Endothelial cell (in vitro differentiated cells): ENCODE data around the gene CLASP2. TPM values are rescaled to one million over a fixed set of nuclear protein-coding genes. Genes with fewer than 3 reads are reported as not detected.

ENCODE experiments used
- DNase-seq: peaks from one replicate; pipeline ENCODE4 v3.0.0; 2021; ENCODE audit warnings: low spot score
- H3K27ac Mint-ChIP-seq: one replicate; pipeline ENCODE4 v1.8.0; 2021; ENCODE audit warnings: mixed read lengths, inconsistent platforms; ENCODE audit not compliant: unreplicated experiment
- H3K27me3 Mint-ChIP-seq: one replicate; pipeline ENCODE4 v1.8.0; 2021; ENCODE audit warnings: mild to moderate bottlenecking, moderate library complexity, mixed read lengths, inconsistent platforms; ENCODE audit not compliant: unreplicated experiment
- H3K36me3 Mint-ChIP-seq: one replicate; pipeline ENCODE4 v1.8.0; 2021; ENCODE audit warnings: mild to moderate bottlenecking, low read depth, mixed read lengths, inconsistent platforms; ENCODE audit not compliant: unreplicated experiment
- H3K4me1 Mint-ChIP-seq: one replicate; pipeline ENCODE4 v1.8.0; 2021; ENCODE audit warnings: mild to moderate bottlenecking, mixed read lengths, inconsistent platforms; ENCODE audit not compliant: unreplicated experiment
- H3K4me3 Mint-ChIP-seq: one replicate; pipeline ENCODE4 v1.8.0; 2021; ENCODE audit warnings: mild to moderate bottlenecking, mixed read lengths, inconsistent platforms; ENCODE audit not compliant: unreplicated experiment
- H3K9me3 Mint-ChIP-seq: one replicate; pipeline ENCODE4 v1.8.0; 2021; ENCODE audit warnings: mixed read lengths, inconsistent platforms; ENCODE audit not compliant: unreplicated experiment
- total RNA-seq: library from RNA; stranded (reverse); fragmentation: NEBNext Ultra II Directional; extraction: Animal tissue kit (Norgen Biotek cat#: 25700); gene quantifications from one replicate; pipeline ENCODE4 v1.2.1, GENCODE V29; 2021; ENCODE audit not compliant: unreplicated experiment
- TF ChIP-seq, protein P1 (sequence below): fragments of 200-600 bp; sonication (generic); IDR thresholded peaks from one replicate; pipeline ENCODE4 v1.5.0; 2021; ENCODE audit warnings: antibody characterized with exemption; ENCODE audit not compliant: unreplicated experiment

The CLASP2 gene
- total RNA-seq, 1 donor from 2014 or later: 42.0 TPM

DNA sequence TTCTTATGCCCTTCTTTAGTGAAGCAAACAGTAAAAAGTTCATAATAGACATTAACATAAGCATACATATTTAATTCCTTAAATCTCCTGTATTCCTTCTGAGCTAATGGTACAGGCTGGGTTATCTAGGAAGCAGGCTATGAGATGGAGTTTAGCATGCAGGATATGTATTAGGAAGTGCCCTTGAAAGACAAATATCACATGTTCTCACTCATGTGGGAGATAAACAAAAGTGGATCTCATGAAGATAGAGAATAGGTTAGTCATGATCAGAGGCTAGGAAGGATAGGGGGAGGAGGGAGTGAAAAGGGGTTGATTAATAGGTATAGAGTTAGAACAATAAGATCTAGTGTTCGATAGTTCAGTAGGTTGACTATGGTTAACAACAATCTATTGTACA, 105.4 kb downstream of the CLASP2 start:
- Mint-ChIP-seq H3K27me3 (no peaks in the 10 kb centered on the region), H3K27ac (no peak overlapping the region), H3K9me3 (no peaks in the 10 kb centered on the region), H3K4me3 (no peak overlapping the region), H3K36me3 (no peaks in the 10 kb centered on the region), H3K4me1 (peaks cover 14% of the 10 kb centered on the region)
- no peak for DNase-seq
- TF ChIP-seq, protein P1, sequence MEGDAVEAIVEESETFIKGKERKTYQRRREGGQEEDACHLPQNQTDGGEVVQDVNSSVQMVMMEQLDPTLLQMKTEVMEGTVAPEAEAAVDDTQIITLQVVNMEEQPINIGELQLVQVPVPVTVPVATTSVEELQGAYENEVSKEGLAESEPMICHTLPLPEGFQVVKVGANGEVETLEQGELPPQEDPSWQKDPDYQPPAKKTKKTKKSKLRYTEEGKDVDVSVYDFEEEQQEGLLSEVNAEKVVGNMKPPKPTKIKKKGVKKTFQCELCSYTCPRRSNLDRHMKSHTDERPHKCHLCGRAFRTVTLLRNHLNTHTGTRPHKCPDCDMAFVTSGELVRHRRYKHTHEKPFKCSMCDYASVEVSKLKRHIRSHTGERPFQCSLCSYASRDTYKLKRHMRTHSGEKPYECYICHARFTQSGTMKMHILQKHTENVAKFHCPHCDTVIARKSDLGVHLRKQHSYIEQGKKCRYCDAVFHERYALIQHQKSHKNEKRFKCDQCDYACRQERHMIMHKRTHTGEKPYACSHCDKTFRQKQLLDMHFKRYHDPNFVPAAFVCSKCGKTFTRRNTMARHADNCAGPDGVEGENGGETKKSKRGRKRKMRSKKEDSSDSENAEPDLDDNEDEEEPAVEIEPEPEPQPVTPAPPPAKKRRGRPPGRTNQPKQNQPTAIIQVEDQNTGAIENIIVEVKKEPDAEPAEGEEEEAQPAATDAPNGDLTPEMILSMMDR: no peak

DNA sequence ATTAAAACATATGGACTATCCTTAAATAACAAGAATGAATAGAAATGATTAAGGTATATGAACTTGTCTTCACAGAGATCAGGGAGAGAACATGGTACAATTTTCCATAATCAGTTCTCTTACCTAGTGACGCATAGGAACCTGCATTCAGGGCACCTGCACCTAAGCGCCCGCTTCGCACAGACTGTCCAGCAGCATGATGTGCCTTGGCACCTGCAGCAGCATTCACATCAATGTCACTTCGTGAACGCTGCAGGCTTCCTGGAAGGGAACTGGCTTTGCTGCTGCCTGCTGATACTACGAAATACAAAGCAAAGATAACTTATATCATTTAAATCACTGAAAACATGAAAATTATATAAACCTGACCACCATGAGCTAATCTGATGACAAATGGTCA, 115.2 kb downstream of the CLASP2 start:
- Mint-ChIP-seq H3K27me3 (no peaks in the 10 kb centered on the region), H3K9me3 (no peaks in the 10 kb centered on the region)

GRCh38 chr3:33597257-33597689, 120.8 kb downstream of the CLASP2 start:
- no peak overlapping the region for H3K4me3 Mint-ChIP-seq
- no peaks in the 10 kb centered on the region for H3K4me1 Mint-ChIP-seq
- no peaks in the 10 kb centered on the region for H3K9me3 Mint-ChIP-seq
- no peaks in the 10 kb centered on the region for H3K27me3 Mint-ChIP-seq
- no peak overlapping the region for H3K27ac Mint-ChIP-seq
- peaks cover 14% of the 10 kb centered on the region for H3K36me3 Mint-ChIP-seq
- DNase-seq: no peak
- TF ChIP-seq, protein P1: no peak

More for the DNA sequence above, 115.2 kb downstream of the CLASP2 start:
- Mint-ChIP-seq H3K36me3 (peaks cover 26% of the 10 kb centered on the region), H3K4me3 (no peak overlapping the region), H3K27ac (no peak overlapping the region), H3K4me1 (no peaks in the 10 kb centered on the region)
- TF ChIP-seq, protein P1: no peak
- DNase-seq: no peak

DNA sequence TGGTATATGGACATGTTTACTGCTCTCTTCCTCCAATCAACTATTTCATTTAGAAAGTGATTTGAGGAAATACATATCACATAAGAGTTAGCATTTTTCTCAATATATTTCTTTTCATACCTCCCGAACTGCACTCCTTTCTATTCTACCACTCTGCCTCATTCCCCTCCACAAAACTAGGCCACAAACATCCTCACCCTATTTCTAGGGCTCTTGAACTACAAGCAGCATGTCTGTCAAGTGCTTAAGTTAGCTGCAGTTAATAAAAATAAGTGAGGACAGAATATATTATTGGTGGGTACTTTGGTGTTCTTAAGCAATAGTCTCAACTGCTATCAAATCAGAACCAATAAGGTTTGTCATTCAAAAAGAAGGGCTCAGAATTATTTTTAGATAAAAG, 125.1 kb downstream of the CLASP2 start:
- TF ChIP-seq, protein P1: no peak
- Mint-ChIP-seq H3K4me1 (no peaks in the 10 kb centered on the region), H3K27ac (no peak overlapping the region), H3K4me3 (no peak overlapping the region), H3K36me3 (no peaks in the 10 kb centered on the region), H3K9me3 (no peaks in the 10 kb centered on the region), H3K27me3 (no peaks in the 10 kb centered on the region)
- no peak for DNase-seq

- H3K27me3 Mint-ChIP-seq: no peaks in the 10 kb centered on the region
- H3K9me3 Mint-ChIP-seq: no peaks in the 10 kb centered on the region
- DNase-seq: no peak
- TF ChIP-seq, protein P1: no peak
- H3K36me3 Mint-ChIP-seq: no peaks in the 10 kb centered on the region
- H3K4me3 Mint-ChIP-seq: no peak overlapping the region
- no peak overlapping the region for H3K27ac Mint-ChIP-seq
- H3K4me1 Mint-ChIP-seq: no peaks in the 10 kb centered on the region
Observed at GRCh38 chr3:33590541-33590940, 127.5 kb downstream of the CLASP2 start.
